GM18873 (cell line): ENCODE data around the gene CLUH.
"Not testable (repeated sequence)": the region's sequence is repeated elsewhere in the genome, so short reads cannot be mapped to it uniquely, and the experiment has no call there.

Source experiments
- ATAC-seq: cut with Tn5 transposase; IDR thresholded peaks from one replicate; pipeline ENCODE4 v1.9.1; 2021; ENCODE audit warnings: mild to moderate bottlenecking, moderate library complexity, moderate number of reproducible peaks; ENCODE audit not compliant: unreplicated experiment, low FRiP score

Gene CLUH

DNA sequence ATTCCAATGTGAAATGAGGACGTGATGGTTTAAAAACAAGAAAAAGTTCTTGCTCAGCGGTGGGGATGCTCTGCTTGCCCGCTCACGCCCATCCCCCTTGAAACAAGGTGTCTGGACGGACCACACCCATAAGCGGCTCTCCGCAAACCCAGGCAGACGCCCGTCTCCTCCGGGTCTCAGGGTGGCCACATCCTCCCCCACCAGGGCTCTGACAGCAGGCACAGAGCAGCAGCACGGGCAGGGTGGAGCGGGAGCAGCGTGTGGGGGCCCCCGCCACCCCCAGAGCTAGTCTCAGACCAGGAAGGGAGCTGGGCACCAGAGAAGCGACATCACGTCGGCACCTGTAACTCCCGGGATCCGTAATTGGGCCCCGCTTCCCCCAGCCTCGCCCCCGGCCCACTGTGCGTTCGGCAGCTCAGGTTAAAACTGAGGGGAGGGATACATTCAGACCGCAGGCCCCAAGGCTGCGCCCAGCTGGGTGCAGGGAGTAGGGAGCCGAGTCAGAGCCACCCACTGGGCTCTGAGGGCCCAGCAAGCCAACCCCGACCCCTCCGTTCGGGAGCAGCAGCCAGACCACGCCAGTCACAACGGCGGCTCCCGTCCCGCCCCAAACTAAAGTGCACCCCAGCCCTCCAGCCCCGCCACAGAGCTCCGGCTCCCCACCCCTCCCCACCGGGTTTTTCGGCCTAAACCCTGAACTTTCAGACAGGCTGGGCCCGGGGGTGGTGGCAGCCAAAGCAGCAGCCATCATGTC is 22.0 kb downstream of the CLUH start:
- no peak for ATAC-seq

DNA sequence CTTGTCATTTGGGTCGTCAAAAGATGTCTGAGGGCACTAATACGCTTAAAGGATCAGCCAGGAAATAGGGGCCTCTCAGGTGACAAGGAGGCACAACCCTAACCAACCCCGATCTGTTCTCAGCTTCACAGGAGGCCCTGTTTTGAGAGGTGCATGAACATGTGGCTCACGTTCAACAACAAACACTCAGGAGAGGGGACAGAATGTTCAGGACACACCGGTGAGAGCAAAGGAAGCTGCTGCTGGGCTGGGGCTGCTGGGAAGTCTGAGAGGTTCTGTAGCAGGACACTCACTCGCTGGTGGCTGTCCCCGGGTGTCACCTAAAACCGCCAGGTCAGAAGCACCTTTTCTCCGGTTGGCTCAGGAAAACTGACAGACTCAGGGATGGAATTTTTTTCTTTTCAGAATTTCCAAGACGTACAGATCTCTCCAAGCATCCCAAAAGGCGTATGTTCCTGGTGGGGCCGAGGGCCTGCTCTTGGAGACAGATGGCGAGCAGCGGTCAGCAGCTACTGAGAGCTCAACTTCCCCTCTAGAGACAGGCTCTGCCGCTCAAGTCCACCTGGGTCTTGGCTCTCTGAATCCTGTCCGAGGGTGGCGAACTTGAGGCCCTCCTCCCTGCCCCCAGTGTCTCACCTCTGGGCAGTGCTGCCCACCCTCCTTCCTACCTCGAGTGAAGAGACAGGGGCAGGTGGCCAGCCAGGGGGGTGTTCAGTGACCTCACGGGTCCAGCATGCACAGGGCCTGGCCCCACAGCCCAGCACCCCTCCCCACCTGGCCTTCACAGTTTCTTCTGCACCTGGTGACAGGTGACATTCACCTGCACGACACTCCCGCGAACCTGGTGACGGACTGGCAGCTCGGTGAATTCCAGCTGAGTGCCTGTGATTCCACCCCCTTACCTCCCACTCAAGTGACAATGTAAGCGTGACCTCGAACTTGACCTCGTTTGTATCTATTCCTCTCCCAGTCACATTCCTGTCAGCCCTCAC is 22.9 kb downstream of the CLUH start:
- no peak for ATAC-seq

DNA sequence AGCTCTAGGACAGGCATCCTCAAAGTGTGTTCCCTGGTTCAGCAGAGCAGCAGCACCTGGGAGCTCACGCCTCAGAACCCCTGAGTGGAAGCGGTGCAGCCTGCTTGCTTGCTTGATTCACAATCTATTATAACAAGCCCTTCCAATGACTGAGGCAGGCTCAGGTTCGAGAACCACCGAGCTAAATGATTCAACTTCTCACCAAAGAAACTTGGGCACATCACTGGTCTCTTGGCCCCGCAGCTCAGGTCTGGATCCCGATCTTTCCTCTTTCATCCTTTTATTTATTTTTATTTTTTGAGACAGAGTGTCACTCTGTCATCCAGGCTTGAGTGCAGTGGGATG is 24.5 kb downstream of the CLUH start:
- no peak for ATAC-seq

DNA sequence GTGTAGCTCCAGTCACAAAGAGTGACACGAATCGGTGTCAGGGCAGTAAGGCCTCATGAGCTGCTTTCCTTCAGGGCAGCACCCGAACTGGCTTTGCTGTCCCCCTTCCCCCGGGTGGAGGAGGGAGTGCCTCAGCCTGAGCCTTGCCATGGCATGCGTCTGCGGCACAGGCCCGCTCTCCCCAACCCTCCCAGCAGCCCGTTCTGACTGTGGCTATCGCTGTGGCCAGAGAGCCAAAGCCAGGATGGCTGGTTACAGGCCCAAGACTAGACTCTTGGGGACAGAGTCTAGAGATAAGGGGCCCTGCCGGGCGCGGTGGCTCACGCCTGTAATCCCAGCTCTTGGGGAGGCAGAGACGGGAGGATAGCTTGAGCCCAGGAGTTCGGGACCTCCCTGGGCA is 25.9 kb downstream of the CLUH start:
- ATAC-seq: no peak

DNA sequence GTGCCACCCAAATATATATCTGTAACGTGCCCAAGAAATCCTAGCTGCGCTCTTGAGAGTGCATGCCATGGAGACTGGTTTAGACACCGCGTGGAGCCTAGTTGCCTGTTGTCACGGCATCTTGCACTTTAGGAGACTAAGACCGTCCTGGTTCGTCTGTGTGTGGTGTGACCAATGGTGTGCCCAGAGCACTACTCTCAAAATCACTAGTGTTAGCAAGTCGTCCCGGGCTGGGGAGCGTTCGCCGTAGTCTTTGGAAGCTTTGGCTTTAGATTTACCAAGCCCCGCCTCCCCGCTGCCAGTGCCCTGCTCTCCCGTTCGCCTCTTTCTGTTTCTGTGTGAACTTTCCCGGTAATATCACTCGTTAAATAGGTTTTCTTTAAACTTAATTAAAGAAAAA is 27.0 kb downstream of the CLUH start:
- no peak for ATAC-seq

DNA sequence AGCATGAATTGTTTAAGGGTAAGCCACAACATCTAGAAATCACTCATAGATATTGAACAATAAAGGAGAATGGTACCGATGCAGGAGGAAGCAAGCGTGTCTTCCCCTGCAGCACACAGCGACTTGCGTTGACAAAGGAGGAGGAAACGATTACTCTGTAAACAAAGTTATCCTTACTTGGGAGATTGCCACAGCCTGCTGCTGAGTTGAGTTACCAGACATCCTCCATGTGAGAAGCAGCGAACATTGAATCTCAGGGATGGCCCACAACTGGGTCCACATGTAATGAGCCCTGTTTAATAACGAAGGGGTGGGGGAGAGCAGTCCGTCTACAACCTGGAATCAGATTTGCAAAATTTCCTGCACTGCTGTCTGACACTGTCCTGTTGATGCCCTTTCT is 27.7 kb downstream of the CLUH start:
- ATAC-seq: no peak

DNA sequence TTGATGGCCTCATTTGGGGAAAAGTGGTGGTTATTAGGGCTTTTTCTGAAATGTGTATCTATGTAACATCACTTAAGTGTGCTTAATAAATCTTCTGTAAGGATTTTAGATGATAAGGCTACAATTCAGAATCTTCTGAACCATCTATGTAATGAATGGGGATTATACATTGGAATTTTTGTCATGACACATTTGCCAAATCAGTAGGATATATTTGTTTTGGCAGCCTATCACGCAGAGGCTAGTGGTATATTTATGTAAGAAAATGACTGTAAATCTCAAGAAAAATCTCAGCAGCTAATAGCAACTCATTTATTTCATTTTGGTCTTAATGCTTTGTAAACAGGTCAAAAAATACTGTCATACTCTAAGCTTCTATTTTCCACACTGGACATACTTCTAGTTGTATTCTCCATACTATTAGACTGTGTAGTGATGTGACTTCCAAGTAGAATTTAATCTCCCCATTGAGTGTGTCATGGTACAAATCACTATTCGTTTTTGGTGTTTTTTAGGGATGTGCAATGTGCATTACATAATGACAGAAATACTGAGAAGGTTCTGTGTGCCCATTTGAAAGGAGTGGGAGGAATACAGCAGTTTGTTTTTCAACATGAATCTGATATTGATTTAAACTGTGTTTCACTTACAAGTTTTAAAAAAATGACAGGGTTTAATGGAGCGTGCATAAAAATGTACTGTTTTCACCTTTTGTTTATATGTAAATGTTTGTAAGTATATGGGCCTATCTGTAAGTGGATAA is 29.2 kb downstream of the CLUH start:
- ATAC-seq: no peak

DNA sequence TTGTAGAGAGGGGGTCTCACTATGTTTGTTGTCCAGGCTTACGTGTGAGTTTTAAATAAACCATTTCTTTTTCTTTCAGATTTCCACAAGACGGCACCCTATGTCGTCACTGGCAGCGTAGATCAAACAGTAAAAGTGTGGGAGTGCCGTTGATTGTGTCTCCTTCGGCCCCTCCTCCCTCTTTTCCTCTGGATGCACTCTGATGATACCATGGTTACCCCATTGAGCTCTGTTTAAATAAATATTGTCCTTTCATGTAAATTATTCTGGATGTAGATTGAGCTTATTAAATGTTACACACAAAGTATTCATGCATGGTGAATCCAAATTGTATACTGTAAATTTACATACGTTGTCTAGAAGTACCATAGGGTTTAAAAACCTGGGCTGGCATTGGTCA is 29.9 kb downstream of the CLUH start:
- ATAC-seq: no peak

DNA sequence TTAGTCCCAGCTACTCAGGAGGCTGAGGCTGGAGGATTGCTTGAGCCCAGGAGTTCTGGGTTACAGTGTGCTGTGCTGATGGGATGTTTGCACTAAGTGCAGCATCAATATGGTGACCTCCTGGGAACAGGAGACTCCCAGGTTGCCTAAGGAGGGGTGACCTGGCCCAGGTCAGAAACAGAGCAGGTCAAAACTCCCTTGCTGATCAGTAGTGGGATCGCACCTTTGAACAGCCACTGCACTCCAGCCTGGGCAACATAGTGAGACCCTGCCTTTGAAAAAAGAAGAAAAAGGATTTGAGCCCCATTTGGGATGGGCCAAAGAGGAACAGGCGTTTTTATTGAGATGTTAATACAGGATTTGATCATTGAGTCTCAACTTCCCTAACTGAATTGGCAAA is 30.6 kb downstream of the CLUH start:
- ATAC-seq: no peak

DNA sequence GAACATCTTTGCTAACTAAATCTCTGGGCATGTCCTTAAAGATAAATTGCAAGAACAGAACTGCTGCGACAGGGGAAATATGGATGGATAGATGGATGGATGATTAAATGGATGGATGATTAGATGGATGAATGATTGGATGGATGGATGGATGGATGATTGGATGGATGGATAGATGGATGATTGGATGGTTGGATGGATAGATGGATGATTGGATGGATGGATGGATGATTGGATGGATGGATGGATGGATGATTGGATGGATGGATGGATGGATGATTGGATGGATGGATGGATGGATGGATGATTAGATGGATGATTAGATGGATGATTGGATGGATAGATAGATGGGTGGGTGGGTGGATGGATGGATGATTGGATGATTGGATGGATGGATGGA is 32.3 kb downstream of the CLUH start:
- ATAC-seq: not testable (repeated sequence)

DNA sequence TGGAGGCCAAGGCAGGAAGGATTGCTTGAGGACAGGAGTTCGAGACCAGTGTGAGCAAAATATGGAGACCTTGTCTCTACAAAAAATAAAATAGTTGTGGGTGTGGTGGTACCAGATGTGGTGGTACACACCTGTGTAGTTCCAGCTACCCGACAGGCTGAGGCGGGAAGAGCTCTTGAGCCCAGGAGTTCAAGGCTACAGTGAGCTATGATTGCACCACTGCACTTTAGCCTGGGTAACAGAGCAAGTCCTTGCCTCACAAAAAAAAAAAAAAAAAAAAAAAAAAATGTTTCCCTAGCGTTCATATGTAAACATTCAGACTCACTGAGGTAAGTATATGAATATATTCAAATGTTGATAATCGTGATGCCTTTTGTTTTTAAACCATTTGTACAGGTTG is 39.5 kb downstream of the CLUH start:
- ATAC-seq: no peak

DNA sequence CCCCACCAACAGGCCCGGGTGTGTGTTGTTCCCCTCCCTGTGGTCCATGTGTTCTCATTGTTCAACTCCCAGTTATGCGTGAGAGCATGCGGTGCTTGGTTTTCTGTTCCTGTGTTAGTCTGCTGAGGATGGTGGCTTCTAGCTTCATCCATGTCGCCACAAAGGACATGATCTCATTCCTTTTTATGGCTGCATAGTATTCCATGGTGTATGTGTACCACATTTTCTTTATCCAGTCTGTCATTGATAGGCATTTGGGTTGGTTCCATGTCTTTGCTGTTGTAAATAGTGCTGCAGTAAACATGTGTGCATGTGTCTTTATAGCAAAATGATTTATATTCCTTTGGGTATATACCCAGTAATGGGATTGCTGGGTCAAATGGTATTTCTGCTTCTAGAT is 51.2 kb downstream of the CLUH start:
- not testable (repeated sequence) for ATAC-seq

DNA sequence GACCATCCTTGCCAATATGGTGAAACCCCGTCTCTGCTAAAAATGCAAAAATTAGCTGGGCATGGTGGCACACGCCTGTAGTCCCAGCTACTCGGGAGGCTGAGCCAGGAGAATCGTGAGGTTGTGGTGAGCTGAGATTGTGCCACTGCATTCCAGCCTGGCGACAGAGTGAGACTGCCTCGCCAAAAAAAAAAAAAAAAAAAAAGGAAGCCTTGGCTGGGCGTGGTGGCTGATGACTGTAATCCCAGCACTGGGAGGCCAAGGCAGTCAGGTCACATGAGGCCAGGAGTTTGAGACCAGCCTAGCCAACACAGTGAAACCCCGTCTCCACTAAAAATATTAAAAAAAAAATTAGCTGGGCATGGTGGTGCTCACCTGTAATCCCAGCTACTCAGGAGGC is 52.2 kb downstream of the CLUH start:
- ATAC-seq: not testable (repeated sequence)

DNA sequence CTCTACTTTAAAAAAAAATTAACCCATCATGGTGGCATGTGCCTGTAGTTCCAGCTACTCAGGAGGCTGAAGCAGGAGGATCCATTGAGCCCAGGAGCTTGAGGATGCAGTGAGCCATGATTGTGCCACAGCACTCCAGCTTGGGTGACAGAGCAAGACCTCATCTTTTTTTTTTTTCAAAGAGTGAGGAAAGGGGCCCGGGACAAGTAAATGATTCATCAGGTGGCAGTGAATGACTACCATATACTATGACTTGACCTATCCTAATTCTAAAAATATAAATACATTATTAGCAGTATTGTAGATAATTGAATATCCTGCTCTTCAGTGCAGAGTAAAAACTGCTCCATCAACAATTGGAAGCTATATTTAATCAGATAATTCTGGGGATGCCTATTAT is 55.3 kb downstream of the CLUH start:
- no peak for ATAC-seq

DNA sequence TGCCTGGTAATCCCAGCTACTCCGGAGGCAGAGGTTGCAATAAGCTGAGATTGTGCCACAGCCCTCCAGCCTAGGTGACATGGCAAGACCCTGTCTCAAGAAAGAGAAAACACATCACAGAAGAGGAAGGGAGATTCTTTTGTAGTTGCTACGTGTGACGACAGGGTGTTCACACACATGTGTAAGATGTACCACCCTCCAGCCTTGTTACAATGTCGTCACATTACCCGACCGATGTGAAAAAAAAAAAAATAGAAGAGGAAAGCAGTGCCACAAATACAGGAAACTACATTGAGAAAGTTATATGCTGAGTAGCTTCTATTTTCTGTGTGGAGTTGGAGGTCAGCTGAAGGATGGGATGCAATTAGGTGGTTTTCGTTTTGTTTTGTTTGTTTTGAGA is 56.0 kb downstream of the CLUH start:
- no peak for ATAC-seq

DNA sequence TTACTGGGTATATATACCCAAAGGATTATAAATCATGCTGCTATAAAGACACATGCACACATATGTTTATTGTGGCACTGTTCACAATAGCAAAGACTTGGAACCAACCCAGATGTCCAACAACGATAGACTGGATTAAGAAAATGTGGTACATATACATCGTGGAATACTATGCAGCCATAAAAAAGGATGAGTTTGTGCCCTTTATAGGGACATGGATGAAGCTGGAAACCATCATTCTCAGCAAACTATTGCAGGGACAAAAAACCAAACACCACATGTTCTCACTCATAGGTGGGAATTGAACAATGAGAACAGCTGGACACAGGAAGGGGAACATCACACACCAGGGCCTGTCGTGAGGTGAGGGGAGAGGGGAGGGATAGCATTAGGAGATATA is 58.7 kb downstream of the CLUH start:
- ATAC-seq: not testable (repeated sequence)

DNA sequence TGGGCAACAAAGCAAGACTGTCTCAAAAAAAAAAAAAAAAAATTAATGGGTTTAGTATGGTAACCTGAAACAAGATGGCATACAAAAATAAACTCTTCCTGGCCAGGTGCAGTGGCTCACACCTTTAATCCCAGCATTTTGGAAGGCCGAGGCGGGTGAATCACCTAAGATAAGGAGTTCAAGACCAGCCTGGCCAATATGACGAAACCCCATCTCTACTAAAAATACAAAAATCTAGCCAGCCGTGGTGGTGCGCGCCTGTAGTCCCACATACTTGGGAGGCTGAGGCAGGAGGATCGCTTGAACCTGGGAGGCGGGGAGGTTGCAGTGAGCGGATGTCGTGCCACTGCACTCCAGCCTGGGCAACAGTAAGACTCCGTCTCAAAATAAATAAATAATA is 62.4 kb downstream of the CLUH start:
- no peak for ATAC-seq

DNA sequence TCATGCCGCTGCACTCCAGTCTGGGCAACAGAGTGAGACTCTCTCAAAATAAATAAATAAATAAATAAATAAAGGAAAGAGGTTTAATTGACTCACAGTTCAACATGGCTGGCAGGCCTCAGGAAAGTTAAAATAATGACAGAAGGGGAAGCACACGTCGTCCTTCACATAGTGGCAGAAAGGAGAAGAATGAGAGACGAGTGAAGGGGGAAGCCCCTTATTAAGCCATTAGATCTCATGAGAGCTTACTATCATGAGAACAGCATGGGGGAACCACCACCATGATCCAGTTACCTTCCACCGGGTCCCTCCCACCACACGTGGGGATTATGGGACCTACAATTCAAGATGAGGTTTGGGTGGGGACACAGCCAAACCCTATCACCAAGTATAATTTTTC is 63.6 kb downstream of the CLUH start:
- ATAC-seq: no peak

DNA sequence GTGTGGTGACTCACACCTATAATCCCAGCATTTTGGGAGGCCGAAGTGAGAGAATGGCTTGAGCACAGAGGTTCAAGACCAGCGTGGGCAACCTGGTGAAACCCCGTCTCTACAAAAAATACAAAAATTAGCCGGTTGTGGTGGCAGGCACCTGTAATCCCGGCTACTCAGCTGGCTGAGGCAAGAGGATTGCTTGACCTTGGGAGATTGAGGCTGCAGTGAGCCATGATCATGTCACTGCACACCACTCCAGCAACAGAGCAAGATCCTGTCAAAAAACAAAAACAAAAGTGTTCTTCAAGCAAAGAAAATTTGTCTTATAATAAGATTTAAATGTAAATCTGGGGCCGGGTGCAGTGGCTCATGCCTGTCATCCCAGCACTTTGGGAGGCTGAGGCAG is 66.6 kb downstream of the CLUH start:
- ATAC-seq: no peak
